Hematopoietic multipotent progenitor cell treated with erythropoietin and hydrocortisone succinate and interleukin-3 and kit ligand, for 8 days (in vitro differentiated cells): ENCODE measurements around the gene GJB5.
"Not testable (repeated sequence)": the region's sequence is repeated elsewhere in the genome, so short reads cannot be mapped to it uniquely, and the experiment has no call there.

ENCODE experiments used
- DNase-seq: peaks from one replicate; pipeline ENCODE4 v3.0.0-alpha.2; 2015

The GJB5 gene

DNA sequence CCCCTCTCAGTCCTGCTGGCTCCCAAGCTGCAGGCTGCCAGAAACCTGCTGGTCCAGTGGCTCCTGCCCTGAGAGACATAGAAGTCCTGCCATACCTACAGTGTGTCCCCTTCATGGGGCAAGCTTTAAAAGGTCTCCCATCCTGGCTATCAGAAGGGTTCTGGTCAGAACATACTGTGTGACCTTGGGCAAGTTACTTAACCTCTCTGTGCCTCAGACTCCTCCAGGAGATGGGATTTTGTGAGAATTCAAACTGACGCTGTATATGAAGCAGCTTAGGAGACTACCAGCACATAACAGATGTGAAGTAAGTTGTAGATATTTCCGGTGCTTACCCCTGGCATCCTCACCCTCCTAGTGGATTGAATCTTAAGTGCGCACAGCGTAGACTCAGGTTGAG is 8.7 kb upstream of the GJB5 start:
- DNase-seq: no peak

DNA sequence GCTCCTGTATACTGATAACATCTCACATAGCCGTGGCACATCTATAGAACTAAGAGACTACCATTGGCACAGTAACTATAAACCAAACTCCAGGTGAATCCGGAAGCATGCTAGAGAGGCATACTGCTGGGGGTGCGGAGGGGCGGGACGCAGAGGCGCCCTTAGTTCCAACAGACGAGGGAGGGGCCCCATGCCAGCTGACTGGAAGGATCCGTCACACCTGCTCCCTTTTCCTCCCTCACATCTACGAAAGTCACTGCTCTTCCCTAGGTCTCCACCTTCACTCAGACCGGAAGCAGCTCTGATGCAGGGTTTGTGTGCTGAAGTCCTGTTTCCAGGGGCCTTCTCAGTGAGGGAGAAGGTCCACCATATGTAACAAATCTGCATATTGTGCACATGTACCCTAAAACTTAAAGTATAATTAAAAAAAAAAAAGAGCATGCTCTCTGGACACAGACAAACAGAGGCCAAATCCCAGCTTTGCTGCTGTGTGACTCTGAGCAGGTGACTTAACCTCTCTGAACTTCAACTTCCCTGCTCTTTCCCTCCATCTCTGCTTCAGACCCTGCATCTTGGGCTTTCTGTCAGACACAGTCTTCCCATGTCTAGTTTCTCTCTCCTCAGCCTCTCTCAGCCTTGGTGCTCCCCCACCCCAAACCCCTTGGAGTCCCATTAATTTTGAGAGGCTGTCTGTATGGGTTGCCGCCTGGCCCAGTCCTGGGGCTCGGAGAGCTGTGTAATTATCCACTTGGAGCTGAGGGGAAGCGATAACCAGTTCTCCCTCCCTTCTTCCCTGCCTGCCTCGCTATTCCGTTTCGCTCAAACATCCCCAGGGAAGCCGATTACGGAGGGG is 7.8 kb upstream of the GJB5 start:
- DNase-seq: no peak

DNA sequence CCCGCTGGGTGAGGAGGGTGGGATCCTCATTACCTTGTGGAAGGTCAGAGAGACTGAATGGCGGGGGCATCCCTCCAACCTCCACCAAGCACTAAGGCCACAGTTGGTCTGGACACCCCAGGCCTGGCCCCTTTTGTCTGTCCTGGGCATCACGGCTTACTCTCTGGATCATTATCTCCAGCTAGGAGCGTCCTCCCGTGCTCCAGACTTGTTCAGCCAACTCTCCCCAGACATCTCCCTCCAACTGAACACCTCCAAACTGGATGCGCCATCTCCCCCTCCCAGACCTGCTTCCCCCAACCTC is 7.3 kb upstream of the GJB5 start:
- DNase-seq: no peak

DNA sequence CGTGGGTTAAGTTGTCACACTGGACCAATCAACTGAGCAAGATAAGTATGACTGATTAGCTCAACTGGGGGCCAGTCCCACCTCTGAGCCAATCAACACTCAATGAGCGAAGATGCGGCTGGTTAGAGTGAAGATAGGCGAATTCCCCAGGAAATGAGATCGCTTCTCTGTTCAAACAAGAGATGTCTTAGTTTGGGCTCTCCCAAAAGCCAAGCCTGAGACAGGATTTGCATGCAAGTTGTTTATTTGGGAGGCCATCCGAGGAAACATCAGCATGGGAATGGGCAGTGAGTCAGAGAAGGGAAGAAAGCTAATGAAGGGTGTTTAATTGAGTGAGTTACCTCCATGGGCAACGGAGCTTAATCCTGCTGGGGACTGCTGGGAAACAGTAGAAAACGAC is 4.9 kb upstream of the GJB5 start:
- no peak for DNase-seq

DNA sequence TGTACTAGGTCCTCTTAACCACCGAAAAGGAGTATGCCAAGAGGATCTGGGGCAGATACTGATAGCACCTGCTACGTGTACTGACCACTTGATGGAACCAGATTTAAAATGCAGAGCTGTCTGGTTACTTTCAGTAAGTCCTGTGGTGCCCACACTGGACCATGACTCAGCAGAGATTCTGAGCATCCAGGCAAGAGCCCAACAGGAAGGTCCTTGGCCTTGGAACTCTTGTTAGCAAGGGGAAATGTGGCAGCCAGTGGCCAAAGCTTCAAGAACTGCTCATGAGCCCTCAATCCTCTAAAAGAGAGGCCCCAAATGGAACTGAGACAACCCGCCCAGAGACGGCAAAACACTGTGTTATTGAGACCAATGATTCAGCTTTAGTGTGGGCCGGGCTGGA is 4.2 kb upstream of the GJB5 start:
- DNase-seq: no peak

DNA sequence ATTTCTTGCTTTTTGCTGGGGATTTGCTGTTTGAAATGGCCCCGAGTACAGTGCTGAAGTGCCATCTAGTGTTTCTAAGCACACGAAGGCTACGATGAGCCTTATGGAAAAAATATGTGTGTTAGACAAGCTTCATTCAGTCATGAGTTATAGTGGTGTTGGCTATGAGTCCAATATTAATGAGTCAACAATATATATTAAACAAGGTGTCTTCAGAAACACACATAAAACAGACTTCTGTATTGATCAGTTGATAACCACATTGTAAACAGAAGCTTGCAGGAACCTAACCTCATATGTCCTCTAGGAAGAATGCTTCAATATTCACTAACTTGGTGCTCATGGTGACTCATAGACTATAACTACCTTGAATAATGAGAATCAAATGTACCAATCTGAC is 1.7 kb upstream of the GJB5 start:
- no peak for DNase-seq

DNA sequence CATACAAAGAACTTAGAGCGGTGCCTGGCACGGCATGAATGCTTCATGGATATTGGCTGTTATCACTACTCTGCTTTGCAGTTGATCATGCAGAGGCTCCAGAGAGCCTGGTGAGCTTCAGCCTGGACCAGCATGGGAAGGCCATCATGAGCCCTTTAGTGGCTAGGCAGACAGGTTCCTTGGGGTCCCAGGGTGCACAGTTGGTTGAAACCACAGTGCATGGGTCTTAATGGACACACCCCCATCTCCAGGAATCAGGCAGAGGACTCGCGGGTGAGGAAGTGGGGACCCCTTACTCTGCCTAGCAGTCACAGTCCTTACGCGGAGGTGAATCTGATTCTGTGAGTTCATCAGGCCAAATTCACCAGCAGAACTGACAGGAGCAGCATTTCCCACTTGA is 1.1 kb downstream of the GJB5 start:
- no peak for DNase-seq

DNA sequence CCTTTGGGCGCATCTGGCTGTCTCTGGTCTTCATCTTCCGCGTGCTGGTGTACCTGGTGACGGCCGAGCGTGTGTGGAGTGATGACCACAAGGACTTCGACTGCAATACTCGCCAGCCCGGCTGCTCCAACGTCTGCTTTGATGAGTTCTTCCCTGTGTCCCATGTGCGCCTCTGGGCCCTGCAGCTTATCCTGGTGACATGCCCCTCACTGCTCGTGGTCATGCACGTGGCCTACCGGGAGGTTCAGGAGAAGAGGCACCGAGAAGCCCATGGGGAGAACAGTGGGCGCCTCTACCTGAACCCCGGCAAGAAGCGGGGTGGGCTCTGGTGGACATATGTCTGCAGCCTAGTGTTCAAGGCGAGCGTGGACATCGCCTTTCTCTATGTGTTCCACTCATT is 2.5 kb downstream of the GJB5 start:
- DNase-seq: no peak

DNA sequence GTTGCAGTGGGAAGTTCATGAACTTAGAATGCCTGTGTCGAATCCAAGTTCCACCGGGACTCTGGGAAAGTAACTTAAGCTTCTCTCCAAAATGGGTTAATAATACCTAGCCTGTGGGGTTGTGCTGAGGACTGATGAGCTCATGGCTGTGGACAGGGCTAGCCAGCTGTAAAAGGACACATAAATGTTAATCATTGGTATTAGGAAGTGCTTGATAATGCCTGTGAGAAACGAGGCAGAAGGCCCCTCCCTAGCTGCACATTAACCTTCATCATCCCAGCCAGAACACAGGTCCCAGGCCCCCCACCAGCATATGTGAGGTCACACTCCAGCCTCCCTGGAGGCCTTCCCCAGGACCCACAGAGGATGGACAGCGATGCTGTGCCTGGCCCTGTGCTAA is 3.9 kb downstream of the GJB5 start:
- DNase-seq: no peak

DNA sequence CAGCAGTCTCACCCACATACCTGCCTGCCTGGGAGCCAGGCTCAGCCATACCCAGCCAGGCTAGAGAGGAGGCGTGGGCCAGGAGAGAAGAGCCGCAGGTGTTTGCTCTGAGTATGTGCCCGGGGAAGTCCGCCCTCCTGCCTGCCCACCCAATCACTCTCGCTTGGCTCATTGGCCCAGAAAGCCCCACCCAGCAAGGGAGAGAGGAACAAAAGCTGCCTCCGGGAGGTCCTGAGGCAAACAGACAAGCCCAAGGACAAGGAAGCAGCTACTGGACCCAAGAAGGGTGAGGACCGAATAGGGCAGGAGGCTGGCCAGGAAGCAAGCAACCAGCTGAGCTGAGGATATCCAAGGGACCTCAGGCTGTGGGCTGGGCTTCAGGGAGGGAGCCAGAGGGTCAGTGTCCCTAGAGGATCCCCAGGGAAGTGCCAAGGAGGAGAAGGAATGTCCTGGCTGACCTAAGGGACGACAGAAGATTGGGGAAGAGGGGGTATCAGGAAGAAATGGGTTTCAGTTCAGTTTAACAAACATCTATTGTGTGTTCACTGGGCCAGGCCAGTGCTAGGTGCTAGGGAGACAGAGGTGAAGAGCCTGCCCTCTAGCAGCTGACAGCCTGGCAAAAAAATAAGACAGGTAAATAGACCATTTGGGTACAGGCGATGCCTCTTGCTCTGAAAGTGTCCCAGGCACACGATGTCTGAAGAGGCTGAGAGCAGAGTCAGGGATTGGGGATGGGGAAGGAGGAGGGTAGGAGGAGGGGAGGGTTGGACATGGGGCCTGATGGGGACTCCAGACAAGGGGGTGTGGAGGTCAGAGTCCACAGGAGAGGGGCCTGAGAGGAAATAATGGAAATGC is 4.9 kb downstream of the GJB5 start, which contains the start of gene GJB4:
Gene GJB4, plus strand, starts transcription at position 238 of the 855 bp plus-strand sequence. CDS start 1,515 bp downstream, outside the sequence.
- DNase-seq: no peak

DNA sequence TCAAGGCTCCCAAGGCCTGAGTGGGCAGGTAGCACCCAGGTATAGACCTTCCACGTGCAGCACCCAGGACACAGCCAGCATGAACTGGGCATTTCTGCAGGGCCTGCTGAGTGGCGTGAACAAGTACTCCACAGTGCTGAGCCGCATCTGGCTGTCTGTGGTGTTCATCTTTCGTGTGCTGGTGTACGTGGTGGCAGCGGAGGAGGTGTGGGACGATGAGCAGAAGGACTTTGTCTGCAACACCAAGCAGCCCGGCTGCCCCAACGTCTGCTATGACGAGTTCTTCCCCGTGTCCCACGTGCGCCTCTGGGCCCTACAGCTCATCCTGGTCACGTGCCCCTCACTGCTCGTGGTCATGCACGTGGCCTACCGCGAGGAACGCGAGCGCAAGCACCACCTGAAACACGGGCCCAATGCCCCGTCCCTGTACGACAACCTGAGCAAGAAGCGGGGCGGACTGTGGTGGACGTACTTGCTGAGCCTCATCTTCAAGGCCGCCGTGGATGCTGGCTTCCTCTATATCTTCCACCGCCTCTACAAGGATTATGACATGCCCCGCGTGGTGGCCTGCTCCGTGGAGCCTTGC is 6.4 kb downstream of the GJB5 start:
- no peak for DNase-seq

DNA sequence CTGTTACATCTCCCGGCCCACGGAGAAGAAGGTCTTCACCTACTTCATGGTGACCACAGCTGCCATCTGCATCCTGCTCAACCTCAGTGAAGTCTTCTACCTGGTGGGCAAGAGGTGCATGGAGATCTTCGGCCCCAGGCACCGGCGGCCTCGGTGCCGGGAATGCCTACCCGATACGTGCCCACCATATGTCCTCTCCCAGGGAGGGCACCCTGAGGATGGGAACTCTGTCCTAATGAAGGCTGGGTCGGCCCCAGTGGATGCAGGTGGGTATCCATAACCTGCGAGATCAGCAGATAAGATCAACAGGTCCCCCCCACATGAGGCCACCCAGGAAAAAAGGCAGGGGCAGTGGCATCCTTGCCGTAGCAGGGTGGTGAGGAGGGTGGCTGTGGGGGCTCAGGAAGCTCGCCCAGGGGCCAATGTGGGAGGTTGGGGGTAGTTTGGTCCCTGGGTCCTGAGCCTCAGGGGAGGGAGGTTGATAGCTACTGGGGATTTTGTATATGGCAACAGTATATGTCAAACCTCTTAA is 7.0 kb downstream of the GJB5 start:
- DNase-seq: no peak

DNA sequence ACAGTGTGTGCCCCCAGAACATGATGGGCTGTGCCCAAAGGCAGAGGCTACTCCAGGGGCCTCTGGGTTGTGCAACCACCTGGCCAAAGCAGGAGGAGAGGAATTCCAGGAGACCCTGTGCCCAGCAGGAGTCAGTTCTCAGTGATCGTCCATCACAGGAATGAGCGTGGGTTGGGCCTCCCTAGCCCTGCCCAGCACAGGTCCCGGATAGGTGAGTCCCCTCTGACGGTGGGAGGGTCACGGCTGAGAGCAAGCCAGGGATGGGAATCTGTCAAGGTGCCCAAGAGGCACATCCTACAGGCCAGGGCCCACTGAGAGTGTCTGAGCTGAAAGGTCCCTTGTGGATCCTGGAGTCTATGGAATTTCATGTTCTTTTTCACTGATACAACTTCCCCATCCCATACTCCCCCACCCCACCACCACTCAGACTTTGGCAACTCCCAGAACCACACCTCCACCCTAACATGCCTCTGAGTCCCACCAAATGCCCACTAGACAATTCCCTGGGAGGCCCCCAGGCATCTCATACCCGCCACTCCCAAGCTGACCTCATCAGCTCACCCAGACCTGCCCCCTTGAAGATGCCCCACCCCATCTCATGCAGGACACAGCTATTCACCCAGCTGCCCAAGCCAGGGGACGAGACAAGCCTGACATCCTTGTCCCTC is 7.8 kb downstream of the GJB5 start:
- DNase-seq: no peak

DNA sequence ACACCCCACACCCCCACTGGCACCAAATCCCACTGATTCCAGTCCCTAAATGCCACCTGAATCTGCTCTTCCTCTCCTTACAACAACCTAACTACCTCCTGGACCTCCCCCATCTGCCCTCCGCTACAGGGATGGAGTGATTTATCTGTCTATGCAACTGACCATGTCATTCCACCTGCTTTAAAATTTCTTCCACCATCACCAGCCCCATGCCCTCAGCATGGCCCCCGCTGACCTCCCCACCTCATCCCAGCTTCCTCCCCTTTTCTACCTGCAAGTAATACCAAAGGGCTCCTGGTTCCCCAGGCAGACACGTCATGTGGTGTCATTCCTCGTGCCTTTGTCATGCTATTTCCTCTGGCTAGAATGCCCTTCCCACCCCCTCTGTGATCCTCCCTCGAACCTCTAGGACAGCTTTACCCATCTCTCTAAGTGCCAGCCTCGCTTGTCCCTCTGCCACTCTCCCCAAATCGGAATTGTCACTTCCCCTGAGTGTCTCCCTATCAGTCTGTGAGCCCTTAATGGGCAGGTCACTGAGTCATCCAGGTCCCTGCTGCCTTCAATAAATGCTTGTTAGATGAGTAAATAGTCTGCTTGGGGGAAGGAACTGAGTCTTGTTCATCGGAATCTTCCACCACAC is 8.4 kb downstream of the GJB5 start:
- no peak for DNase-seq

DNA sequence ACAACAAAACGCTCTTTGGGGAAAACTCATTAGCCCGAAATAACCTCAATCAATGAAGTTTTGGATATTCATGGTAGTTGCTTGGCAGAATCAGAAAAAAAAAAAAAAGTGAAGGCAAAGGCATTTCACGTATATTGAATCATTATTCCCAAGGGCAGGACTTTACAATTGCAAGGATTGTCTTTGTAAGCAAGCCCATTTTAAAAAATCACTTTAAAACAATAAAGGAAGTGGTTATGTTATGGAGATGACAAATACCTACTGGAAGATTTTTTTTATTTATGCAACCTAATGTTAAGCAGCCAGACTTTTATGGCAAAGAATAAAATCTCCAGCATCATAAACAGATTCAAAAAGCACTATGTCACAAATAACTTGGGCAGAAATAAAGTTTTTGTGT is 14.0 kb downstream of the GJB5 start:
- DNase-seq: no peak

DNA sequence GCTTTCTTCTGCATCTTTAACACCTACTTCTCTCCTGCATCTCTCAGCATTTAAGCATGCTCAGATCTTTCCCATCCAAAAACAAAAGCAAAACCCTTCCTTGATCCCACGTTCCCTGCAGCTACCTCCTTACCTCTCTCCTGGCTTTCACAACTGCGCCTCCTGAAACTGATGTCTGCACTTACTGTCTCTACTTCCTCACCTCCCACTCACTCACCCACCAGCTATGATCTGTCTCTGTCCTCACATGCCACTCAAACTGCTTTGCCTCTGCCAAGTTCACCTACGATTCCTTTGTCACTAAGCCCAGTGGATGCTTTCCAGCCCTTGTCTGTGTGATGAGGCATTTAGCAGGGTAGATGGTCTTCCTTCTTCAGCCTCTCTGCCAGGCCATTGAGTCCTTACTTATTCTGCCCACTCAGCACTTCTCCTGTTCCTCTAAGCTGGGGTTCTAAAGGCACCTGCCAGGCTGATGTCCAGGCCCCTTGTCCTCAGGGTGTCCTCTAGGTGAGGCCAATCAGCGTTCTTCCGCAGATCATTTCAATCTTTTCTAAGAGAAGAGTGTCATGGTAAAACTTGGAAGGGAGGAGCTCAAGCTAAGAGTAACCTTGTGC is 16.2 kb downstream of the GJB5 start:
- no peak for DNase-seq

DNA sequence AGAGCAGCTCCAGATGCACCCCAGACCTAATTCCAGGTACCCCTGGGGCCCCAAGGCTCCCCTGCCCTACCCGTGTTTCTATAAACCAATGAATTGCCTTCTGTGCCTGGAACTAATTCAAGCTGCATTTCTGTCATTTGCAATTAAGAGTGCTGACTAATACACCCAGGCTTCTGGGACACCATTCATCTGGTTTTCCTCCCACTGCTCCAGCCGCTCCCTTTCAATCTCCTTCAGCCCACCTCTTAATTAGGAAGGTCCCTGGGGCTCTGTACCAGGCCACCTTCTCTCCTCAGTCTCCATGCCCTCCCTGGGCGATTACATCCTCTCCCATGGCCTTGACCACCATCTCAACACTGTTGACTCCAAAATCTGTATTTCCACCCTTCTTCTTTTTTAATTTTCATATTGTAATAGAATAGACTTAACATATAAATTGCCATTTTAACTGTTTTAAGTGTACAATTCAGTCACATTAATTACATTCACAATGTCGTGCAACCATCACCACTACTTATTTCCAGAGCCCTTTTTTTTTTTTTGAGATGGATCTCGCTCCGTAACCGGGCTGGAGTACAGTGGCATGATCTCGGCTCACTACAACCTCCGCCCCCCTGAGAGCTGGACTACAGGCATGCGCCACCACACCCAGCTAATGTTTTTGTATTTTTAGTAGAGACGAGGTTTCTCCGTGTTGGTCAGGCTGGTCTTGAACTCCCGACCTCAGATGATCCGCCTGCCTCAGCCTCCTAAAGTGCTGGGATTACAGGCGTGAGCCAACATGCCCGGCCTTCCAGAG is 16.9 kb downstream of the GJB5 start:
- DNase-seq: no peak

DNA sequence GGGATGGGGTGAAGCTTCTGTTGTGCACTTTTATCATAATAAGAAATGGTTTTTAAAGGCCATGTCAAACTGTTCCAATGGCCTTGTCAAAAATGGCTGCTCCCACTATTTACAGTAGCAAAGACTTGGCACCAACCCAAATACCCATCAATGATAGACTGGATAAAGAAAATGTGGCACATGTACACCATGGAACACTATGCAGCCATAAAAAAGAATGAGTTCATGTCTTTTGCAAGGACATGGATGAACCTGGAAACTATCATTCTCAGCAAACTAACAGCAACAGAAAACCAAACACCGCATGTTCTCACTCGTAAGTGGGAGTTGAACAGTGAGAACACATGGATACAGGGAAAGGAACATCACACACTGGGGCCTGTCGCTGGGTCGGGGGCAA is 18.3 kb downstream of the GJB5 start:
- not testable (repeated sequence) for DNase-seq

DNA sequence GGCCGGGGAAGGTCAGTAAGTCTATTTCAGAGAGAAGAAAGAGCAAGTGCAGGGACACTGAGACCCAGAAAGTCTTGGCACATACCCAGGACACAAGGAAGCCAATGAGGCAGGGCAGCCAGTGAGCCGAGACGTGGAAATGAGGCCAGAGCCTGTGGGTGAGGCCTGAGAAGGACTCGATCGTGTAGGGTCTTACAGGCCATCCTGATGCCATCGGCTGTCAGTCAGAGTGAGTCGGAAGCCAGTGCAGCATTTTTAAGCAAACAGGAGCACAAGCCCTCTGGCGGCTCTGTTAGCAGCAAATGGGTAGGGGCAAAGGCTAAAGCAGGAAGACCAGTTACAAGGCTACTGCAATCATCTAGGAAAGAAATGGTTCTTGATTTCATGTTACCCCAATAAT is 20.1 kb downstream of the GJB5 start:
- DNase-seq: no peak

DNA sequence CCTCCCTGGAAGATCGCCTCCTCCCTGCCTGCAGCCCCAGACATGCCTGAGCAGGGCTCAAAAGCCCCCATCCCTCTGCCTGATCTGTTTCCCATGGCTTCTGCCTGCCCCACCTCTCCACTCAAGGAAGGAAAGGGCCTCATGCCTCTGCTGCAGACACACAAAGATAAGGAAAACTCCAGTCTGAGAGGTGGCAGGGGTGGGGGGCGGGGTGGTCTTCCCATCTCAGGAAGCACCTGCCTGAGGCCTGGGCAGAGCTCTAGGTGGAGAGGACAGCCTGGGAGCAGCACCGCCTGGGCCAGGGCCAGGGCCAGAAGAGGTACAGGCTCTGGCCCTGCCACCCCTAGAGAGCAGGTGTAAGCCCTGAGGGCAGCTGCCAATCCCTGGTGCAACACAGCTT is 22.1 kb downstream of the GJB5 start:
- DNase-seq: no peak
